Spleen (tissue), 11 donors: ENCODE measurements around the gene MCL1. TPM values are rescaled to one million over a fixed set of nuclear protein-coding genes. Genes with fewer than 3 reads are reported as not detected.
"Not testable (repeated sequence)": the region's sequence is repeated elsewhere in the genome, so short reads cannot be mapped to it uniquely, and the experiment has no call there.

Source experiments
- DNase-seq: peaks from one replicate; pipeline ENCODE4 v3.0.0-alpha.2; 2020
- H3K27ac ChIP-seq, 8 donors: fragments of 200-600 bp; sonication (generic) in 7 of 8; 1 replicate in 4 of 8; 2 replicates in 4 of 8; pipeline versions ENCODE4 v1.5.0 to v1.8.0; 2016 to 2021; ENCODE audit warnings: inconsistent platforms in 4 of 8, mild to moderate bottlenecking in 4 of 8, moderate library complexity in 1 of 8
- H3K27me3 ChIP-seq, 7 donors: fragments of 200-600 bp; sonication (generic) in 6 of 7; replicated peaks in 1 of 7; 1 replicate in 4 of 7; 2 replicates in 3 of 7; pipeline versions ENCODE4 v1.5.0 to v1.8.0; 2016 to 2021; ENCODE audit warnings: inconsistent platforms in 3 of 7, mild to moderate bottlenecking in 1 of 7
- H3K36me3 ChIP-seq, 6 donors: fragments of 200-600 bp; sonication (generic) in 5 of 6; 1 replicate in 4 of 6; 2 replicates in 2 of 6; pipeline versions ENCODE4 v1.5.0 to v1.8.0; 2016 to 2021; ENCODE audit warnings: inconsistent platforms in 2 of 6
- H3K4me1 ChIP-seq, 6 donors: fragments of 200-600 bp; sonication (generic) in 5 of 6; 1 replicate in 3 of 6; 2 replicates in 3 of 6; pipeline versions ENCODE4 v1.5.0 to v1.8.0; 2016 to 2021; ENCODE audit warnings: inconsistent platforms in 3 of 6
- H3K4me3 ChIP-seq, 8 donors: fragments of 200-600 bp; sonication (generic) in 7 of 8; 1 replicate in 4 of 8; 2 replicates in 4 of 8; pipeline versions ENCODE4 v1.5.0 to v1.8.0; 2016 to 2021; ENCODE audit warnings: inconsistent platforms in 4 of 8, mild to moderate bottlenecking in 4 of 8, moderate library complexity in 2 of 8
- H3K9me3 ChIP-seq, 8 donors: fragments of 200-600 bp; sonication (generic) in 7 of 8; 1 replicate in 4 of 8; 2 replicates in 4 of 8; pipeline versions ENCODE4 v1.5.0 to v1.8.0; 2016 to 2021; ENCODE audit warnings: inconsistent platforms in 4 of 8
- POLR2A ChIP-seq, 3 donors: fragments of 450-650 bp; IDR thresholded peaks; one replicate each; pipeline ENCODE4 v1.5.1; 2017; ENCODE audit warnings: antibody characterized with exemption in 3 of 3, mild to moderate bottlenecking in 1 of 3
- POLR2AphosphoS5 ChIP-seq, 3 donors: sonication (generic); formaldehyde crosslinking; IDR thresholded peaks; one replicate each; pipeline ENCODE4 v1.5.1; 2017; ENCODE audit warnings: antibody characterized with exemption in 3 of 3
- WGBS, 5 donors: extraction: QIAGEN DNeasy Blood & Tissue Kit in 3 of 5; methylation state at CpG; one replicate each; pipeline versions ENCODE4 v1.1.5 to v1.1.7; 2013 to 2018; 5-methylcytosine and 5-hydroxymethylcytosine counted together
- intact Hi-C: fragments of 100-400 bp; cut with DNase I; formaldehyde crosslinking; loops from one replicate; pipeline ENCODE4 v1.15.0; 2023; ENCODE audit warnings: low total_unique reads
- polyA plus RNA-seq, 3 donors: library from polyadenylated mRNA; stranded (reverse); fragments of 200-250 nt; gene quantifications; one replicate each; pipeline ENCODE4 v1.2.1, GENCODE V29; 2013
- total RNA-seq, 7 donors: library from RNA; depleted of rRNA in 3 of 7; stranded (reverse); fragments of >200 nt in 3 of 7; fragmentation: NEBNext Ultra II Directional in 4 of 7; extraction: Animal tissue kit (Norgen Biotek cat#: 25700) in 4 of 7; gene quantifications; one replicate each; pipeline versions ENCODE4 v1.1.0 to v1.2.1, GENCODE V29; 2016 to 2021
- TF ChIP-seq, protein P1 (sequence below), 11 experiments: fragments of 200-600 bp in 7 of 11; fragments of 450-650 bp in 4 of 11; sonication (generic) in 4 of 11; IDR thresholded peaks in 8 of 11; conservative IDR thresholded peaks in 3 of 11; 1 replicate in 7 of 11; 2 replicates in 4 of 11; pipeline versions ENCODE4 v1.4.0 to v1.8.0; 2016 to 2021; ENCODE audit warnings: antibody characterized with exemption in 11 of 11, inconsistent platforms in 4 of 11, mild to moderate bottlenecking in 1 of 11
- donor health status: healthy with polysubstance abuse.
- donor health status: DM: no; HTN: no; CAD: no; lungs with moderate emphysema.
- donor health status: DM: no; HTN: no; CAD: no.
- donor health status: Bipolar disorder and iron deficiency.
- donor health status: healthy.
- donor health status: DM: no; HTN: no; CAD: no.
- donor health status: DM: yes; HTN: yes; CAD: no.

MCL1 gene
- total and polyA plus RNA-seq, 10 donors: 75.8 to 435 (median 299) TPM

- 86 to 97% (median 93%) methylated on average over 7 of the region's 7 CpGs for WGBS, 5 donors
- no peak for DNase-seq
- intact Hi-C loops: no loop called here
These were observed 16.9 kb upstream of the MCL1 start for GRCh38 chr1:150596095-150596892.

DNA sequence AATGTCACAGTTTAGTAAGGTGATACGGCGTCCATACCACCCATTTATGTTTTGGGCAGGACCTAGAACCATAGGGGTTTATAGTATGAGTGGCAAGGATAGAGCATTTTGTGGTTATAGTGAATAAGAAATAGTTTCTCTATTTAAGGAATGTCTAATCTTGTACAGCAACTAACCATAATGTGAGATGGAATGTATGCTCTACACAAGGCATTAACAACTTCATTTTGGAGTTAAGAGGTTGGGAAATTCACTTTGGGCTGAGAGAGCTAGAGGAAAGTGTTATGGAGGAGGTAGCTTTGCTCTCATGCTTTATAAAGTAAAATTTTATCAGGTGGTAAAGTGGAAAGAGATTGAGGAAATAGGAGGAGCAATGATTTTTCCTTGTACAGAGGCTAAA is 3.0 kb upstream of the MCL1 start:
- H3K4me3 ChIP-seq: no peak overlapping the region
- no peaks in the 10 kb centered on the region for H3K9me3 ChIP-seq
- TF ChIP-seq POLR2AphosphoS5 (IDR thresholded peaks at IDR 0.05) (no peak), POLR2A (IDR thresholded peaks at IDR 0.05) (no peak)
- TF ChIP-seq, protein P1, sequence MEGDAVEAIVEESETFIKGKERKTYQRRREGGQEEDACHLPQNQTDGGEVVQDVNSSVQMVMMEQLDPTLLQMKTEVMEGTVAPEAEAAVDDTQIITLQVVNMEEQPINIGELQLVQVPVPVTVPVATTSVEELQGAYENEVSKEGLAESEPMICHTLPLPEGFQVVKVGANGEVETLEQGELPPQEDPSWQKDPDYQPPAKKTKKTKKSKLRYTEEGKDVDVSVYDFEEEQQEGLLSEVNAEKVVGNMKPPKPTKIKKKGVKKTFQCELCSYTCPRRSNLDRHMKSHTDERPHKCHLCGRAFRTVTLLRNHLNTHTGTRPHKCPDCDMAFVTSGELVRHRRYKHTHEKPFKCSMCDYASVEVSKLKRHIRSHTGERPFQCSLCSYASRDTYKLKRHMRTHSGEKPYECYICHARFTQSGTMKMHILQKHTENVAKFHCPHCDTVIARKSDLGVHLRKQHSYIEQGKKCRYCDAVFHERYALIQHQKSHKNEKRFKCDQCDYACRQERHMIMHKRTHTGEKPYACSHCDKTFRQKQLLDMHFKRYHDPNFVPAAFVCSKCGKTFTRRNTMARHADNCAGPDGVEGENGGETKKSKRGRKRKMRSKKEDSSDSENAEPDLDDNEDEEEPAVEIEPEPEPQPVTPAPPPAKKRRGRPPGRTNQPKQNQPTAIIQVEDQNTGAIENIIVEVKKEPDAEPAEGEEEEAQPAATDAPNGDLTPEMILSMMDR (IDR thresholded peaks at IDR 0.05 in 8 of 11, conservative IDR thresholded peaks at IDR 0.05 in 3 of 11): no peak
- H3K4me1 ChIP-seq: peaks cover 9 to 34% (median 25%) of the 10 kb centered on the region in 6 donors
- intact Hi-C loops: loop anchor here (5.0 kb wide), 1 partner anchor 40 kb away; no protein-coding TSS in a partner anchor
- no peak for DNase-seq
- peaks cover 0 to 11% (median under 1%) of the 10 kb centered on the region in 6 donors for H3K36me3 ChIP-seq
- H3K27ac ChIP-seq: peak overlapping the region in 3 of 8 donors; percentile 6 to 99 (median 61)
- WGBS, 5 donors: 75 to 100% (median 78%) methylated on average over 2 of the region's 2 CpGs
- no peaks in the 10 kb centered on the region for H3K27me3 ChIP-seq

More at GRCh38 chr1:150596095-150596892, 16.9 kb upstream of the MCL1 start:
- TF ChIP-seq, protein P1 (IDR thresholded peaks at IDR 0.05 in 8 of 11, conservative IDR thresholded peaks at IDR 0.05 in 3 of 11): no peak
- no peak for TF ChIP-seq POLR2AphosphoS5 (IDR thresholded peaks at IDR 0.05)
- H3K4me3 ChIP-seq: no peak overlapping the region
- no peaks in the 10 kb centered on the region for H3K9me3 ChIP-seq
- H3K27ac ChIP-seq: peak overlapping the region in 1 of 8 donors; percentile 3
- H3K27me3 ChIP-seq: no peaks in the 10 kb centered on the region
- peaks cover 0 to 19% (median 6%) of the 10 kb centered on the region in 6 donors for H3K36me3 ChIP-seq
- peaks cover 0 to 15% (median 0%) of the 10 kb centered on the region in 6 donors for H3K4me1 ChIP-seq

DNA sequence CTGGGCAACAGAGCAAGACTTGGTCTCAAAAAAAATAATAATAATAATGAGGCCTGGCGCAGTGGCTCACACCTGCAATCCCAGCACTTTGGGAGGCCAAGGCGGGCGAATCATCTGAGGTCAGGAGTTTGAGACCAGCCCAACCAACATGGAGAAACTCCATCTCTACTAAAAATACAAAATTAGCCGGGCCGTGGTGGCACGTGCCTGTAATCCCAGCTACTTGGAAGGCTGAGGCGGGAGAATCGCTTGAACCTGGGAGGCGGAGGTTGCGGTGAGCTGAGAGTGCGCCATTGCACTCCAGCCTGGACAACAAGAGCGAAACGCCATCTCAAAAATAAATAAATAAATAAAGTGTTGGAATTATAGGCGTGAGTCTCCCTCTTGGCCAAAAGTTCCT is 2.6 kb upstream of the MCL1 start:
- intact Hi-C loops: loop anchor here (5.0 kb wide), 1 partner anchor 40 kb away; no protein-coding TSS in a partner anchor
- peak; percentile 54 for DNase-seq
- Histone ChIP-seq H3K36me3 (peaks cover 0 to 15% (median 5%) of the 10 kb centered on the region in 6 donors), H3K27ac (peak overlapping the region in 3 of 8 donors; percentile 6 to 99 (median 61)), H3K4me1 (peaks cover 9 to 38% (median 25%) of the 10 kb centered on the region in 6 donors)
- not testable (repeated sequence) for H3K4me3 ChIP-seq, H3K9me3 ChIP-seq, H3K27me3 ChIP-seq
- WGBS, 5 donors: 96 to 99% (median 97%) methylated on average over 14 of the region's 14 CpGs

- not testable (repeated sequence) for H3K9me3 ChIP-seq, H3K4me3 ChIP-seq, H3K27me3 ChIP-seq
- WGBS, 5 donors: 96 to 100% (median 97%) methylated on average over 7 of the region's 7 CpGs
- Histone ChIP-seq H3K4me1 (peaks cover 9 to 43% (median 25%) of the 10 kb centered on the region in 6 donors), H3K27ac (peak overlapping the region in 3 of 8 donors; percentile 15 to 100 (median 99)), H3K36me3 (peaks cover 0 to 20% (median 9%) of the 10 kb centered on the region in 6 donors)
- DNase-seq: peak; percentile 54
- intact Hi-C loops: loop anchor here (5.0 kb wide), 1 partner anchor 41 kb away; no protein-coding TSS in a partner anchor
These were observed 2.0 kb upstream of the MCL1 start for GRCh38 chr1:150581437-150581836.

GRCh38 chr1:150580966-150581365 is 1.6 kb upstream of the MCL1 start:
- H3K9me3 ChIP-seq, H3K27me3 ChIP-seq, H3K4me3 ChIP-seq: not testable (repeated sequence)
- DNase-seq: peak; percentile 49
- Histone ChIP-seq H3K36me3 (peaks cover 0 to 25% (median 12%) of the 10 kb centered on the region in 6 donors), H3K27ac (peak overlapping the region in 3 of 8 donors; percentile 15 to 100 (median 99)), H3K4me1 (peaks cover 10 to 48% (median 28%) of the 10 kb centered on the region in 6 donors)
- 88 to 95% (median 93%) methylated on average over 1 to 3 of the region's 3 CpGs for WGBS, 5 donors
- intact Hi-C loops: loop anchor here (5.0 kb wide), 1 partner anchor 41 kb away; no protein-coding TSS in a partner anchor
